Gastroesophageal sphincter (tissue), 4 donors: Measurements from ENCODE around the gene PUSL1. TPM values are rescaled to one million over a fixed set of nuclear protein-coding genes. Genes with fewer than 3 reads are reported as not detected.

Source experiments
- ATAC-seq: fragments of 150-250 bp; one replicate; pipeline ENCODE4 v1.9.1; 2016; ENCODE audit warnings: mild to moderate bottlenecking, moderate library complexity
- H3K27ac ChIP-seq, 4 donors: fragments of 200-600 bp; sonication (generic) in 3 of 4; 1 replicate in 3 of 4; 2 replicates in 1 of 4; pipeline ENCODE4 v1.5.1; 2016 to 2019
- H3K27me3 ChIP-seq: fragments of 200-600 bp; sonication (generic); one replicate; pipeline ENCODE4 v1.5.1; 2019
- H3K36me3 ChIP-seq, 2 donors: fragments of 200-600 bp; sonication (generic); one replicate each; pipeline ENCODE4 v1.5.1; 2019; ENCODE audit warnings: control low read depth in 1 of 2
- H3K4me1 ChIP-seq, 3 donors: fragments of 200-600 bp; sonication (generic); 1 replicate in 2 of 3; 2 replicates in 1 of 3; pipeline ENCODE4 v1.5.1; 2016 to 2019; ENCODE audit warnings: control low read depth in 2 of 3
- H3K4me3 ChIP-seq, 2 donors: fragments of 200-600 bp; sonication (generic); one replicate each; pipeline ENCODE4 v1.5.1; 2019; ENCODE audit warnings: mild to moderate bottlenecking in 1 of 2, moderate library complexity in 1 of 2
- H3K9me3 ChIP-seq, 3 donors: fragments of 200-600 bp; sonication (generic); one replicate each; pipeline ENCODE4 v1.5.1; 2017 to 2019; ENCODE audit warnings: control low read depth in 2 of 3
- EP300 ChIP-seq: sonication (generic); formaldehyde crosslinking; IDR thresholded peaks from one replicate; pipeline ENCODE4 v1.6.1; 2017; ENCODE audit warnings: antibody characterized with exemption, mild to moderate bottlenecking
- POLR2A ChIP-seq, 2 donors: fragments of 450-650 bp; IDR thresholded peaks; one replicate each; pipeline ENCODE4 v1.6.1; 2017; ENCODE audit warnings: antibody characterized with exemption in 2 of 2, mild to moderate bottlenecking in 2 of 2, moderate library complexity in 1 of 2
- POLR2AphosphoS5 ChIP-seq: sonication (generic); formaldehyde crosslinking; IDR thresholded peaks from one replicate; pipeline ENCODE4 v1.6.1; 2017; ENCODE audit warnings: antibody characterized with exemption
- whole genome bisulfite sequencing, 2 donors: methylation state at CpG; one replicate each; pipeline ENCODE4 v1.1.5; 2018; ENCODE audit warnings: low coverage in 1 of 2; 5-methylcytosine and 5-hydroxymethylcytosine counted together
- total RNA-seq, 4 donors: library from RNA; depleted of rRNA; stranded (reverse); fragments of >200 nt; gene quantifications; one replicate each; pipeline ENCODE4 v1.1.0, GENCODE V29; 2016
- TF ChIP-seq, protein P1 (sequence below), 4 experiments: fragments of 200-600 bp in 2 of 4; fragments of 450-650 bp in 2 of 4; sonication (generic) in 1 of 4; IDR thresholded peaks; one replicate each; pipeline ENCODE4 v1.5.1; 2017 to 2019; ENCODE audit warnings: antibody characterized with exemption in 4 of 4, mild to moderate bottlenecking in 2 of 4, moderate library complexity in 2 of 4

PUSL1 gene
- total RNA-seq, 4 donors from 2014 or later: 12.5 to 24.2 (median 19.4) TPM

DNA sequence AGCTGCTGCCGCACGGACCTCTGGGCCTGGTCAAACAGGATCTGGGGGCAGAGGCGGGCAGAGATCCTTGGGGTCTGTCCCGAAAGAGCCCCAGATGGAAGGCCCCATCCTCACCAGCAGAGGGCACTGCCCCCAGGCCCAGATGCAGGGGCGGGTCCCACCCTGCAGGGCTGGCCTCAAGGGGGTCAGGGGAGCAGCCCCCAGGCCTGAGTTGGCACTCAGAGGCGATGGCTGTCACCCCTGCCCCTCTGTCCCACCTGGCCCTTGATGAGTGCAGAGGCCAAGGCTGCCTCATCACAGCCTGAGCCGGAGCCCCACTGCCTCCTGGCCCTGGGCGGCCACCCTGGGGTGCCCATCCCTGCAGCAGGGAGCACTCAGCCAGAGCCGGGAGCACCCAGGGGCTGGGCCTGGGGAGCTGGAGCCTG, 6.4 kb upstream of the PUSL1 start:
- no peak for ATAC-seq

DNA sequence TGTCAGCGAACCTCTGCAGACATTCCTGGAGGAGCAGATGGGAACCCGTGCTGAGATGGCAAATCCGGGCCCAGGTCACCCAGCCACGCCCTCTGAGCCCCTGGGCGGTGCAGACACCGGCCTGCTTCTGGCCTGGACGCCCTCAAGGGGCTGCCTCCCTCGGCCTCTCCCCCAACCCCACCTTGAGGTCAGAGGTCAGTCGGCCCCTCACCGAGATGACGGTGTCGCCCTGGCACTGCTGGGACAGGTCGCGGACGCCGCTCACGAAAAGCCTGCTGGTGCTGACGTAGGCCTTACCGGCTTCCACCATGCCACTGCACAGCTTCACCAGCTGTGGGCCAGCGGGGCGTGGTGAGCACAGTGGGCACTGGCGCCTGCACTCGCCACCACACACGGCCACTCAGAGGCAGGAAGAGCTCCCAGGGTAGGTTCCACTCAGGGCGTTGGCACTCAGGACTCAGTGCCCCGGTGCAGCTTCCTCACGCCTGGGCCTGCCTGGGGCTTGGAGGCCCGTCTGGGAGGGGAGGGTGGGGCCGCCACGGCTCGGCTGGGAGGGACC, 5.4 kb upstream of the PUSL1 start:
- TF ChIP-seq EP300: no peak
- TF ChIP-seq, protein P1, sequence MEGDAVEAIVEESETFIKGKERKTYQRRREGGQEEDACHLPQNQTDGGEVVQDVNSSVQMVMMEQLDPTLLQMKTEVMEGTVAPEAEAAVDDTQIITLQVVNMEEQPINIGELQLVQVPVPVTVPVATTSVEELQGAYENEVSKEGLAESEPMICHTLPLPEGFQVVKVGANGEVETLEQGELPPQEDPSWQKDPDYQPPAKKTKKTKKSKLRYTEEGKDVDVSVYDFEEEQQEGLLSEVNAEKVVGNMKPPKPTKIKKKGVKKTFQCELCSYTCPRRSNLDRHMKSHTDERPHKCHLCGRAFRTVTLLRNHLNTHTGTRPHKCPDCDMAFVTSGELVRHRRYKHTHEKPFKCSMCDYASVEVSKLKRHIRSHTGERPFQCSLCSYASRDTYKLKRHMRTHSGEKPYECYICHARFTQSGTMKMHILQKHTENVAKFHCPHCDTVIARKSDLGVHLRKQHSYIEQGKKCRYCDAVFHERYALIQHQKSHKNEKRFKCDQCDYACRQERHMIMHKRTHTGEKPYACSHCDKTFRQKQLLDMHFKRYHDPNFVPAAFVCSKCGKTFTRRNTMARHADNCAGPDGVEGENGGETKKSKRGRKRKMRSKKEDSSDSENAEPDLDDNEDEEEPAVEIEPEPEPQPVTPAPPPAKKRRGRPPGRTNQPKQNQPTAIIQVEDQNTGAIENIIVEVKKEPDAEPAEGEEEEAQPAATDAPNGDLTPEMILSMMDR (IDR thresholded peaks at IDR 0.05): no peak
- no peak for TF ChIP-seq POLR2A (IDR thresholded peaks at IDR 0.05)
- TF ChIP-seq POLR2AphosphoS5: no peak
- no peaks in the 10 kb centered on the region for H3K9me3 ChIP-seq
- ATAC-seq: no peak
- H3K36me3 ChIP-seq: peaks cover 0 to 26% of the 10 kb centered on the region in 2 donors
- no peak overlapping the region for H3K4me3 ChIP-seq
- H3K27ac ChIP-seq: peak overlapping the region in 3 of 4 donors; percentile 79 to 89 (median 84)
- WGBS, 2 donors: no CpG with 5 or more reads among the region's 31 CpGs
- H3K4me1 ChIP-seq: peaks cover 2 to 47% (median 37%) of the 10 kb centered on the region in 3 donors
- H3K27me3 ChIP-seq: no peaks in the 10 kb centered on the region

More for the DNA sequence above, 6.4 kb upstream of the PUSL1 start:
- TF ChIP-seq EP300: no peak
- TF ChIP-seq, protein P1 (IDR thresholded peaks at IDR 0.05): peak in 3 of 4 experiments; percentile 14 to 53 (median 17)
- no peak for TF ChIP-seq POLR2A (IDR thresholded peaks at IDR 0.05)
- TF ChIP-seq POLR2AphosphoS5: no peak
- Histone ChIP-seq H3K27me3 (no peaks in the 10 kb centered on the region), H3K9me3 (no peaks in the 10 kb centered on the region), H3K4me1 (peaks cover 2 to 42% (median 37%) of the 10 kb centered on the region in 3 donors), H3K27ac (no peak overlapping the region), H3K4me3 (no peak overlapping the region), H3K36me3 (peaks cover 0 to 32% of the 10 kb centered on the region in 2 donors)
- no CpG with 5 or more reads among the region's 9 CpGs for WGBS, 2 donors

DNA sequence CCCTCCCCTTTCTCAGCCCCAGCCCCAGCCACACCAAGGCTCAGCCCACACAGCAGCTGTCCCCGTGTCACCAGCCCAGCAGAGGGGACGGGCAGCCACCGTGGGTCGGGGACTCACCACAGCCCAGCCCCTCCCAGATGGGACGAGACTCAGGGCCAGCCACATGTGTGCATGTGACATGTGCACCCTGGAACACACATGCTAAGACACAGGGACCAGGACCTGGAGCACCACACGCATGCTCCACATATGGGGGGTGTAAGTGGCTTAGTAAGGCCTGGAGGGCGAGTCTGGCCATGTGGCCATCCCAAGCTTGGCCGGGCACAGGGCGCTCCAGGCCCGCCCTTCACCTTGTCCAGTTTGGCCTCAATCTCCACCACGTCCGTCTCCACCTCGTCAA, 4.7 kb upstream of the PUSL1 start:
- WGBS, 2 donors: 40% methylated on average over 1 of the region's 13 CpGs; no CpG with 5 or more reads in 1 of the 2 donors
- H3K36me3 ChIP-seq: peaks cover 0 to 19% of the 10 kb centered on the region in 2 donors
- H3K27me3 ChIP-seq: no peaks in the 10 kb centered on the region
- H3K4me1 ChIP-seq: peaks cover 2 to 49% (median 37%) of the 10 kb centered on the region in 3 donors
- peak overlapping the region in 1 of 2 donors; percentile 95 for H3K4me3 ChIP-seq
- no peaks in the 10 kb centered on the region for H3K9me3 ChIP-seq
- ATAC-seq: no peak
- TF ChIP-seq, protein P1 (IDR thresholded peaks at IDR 0.05): no peak
- TF ChIP-seq POLR2A (IDR thresholded peaks at IDR 0.05): no peak
- TF ChIP-seq EP300: no peak
- H3K27ac ChIP-seq: peak overlapping the region in 3 of 4 donors; percentile 79 to 89 (median 84)

DNA sequence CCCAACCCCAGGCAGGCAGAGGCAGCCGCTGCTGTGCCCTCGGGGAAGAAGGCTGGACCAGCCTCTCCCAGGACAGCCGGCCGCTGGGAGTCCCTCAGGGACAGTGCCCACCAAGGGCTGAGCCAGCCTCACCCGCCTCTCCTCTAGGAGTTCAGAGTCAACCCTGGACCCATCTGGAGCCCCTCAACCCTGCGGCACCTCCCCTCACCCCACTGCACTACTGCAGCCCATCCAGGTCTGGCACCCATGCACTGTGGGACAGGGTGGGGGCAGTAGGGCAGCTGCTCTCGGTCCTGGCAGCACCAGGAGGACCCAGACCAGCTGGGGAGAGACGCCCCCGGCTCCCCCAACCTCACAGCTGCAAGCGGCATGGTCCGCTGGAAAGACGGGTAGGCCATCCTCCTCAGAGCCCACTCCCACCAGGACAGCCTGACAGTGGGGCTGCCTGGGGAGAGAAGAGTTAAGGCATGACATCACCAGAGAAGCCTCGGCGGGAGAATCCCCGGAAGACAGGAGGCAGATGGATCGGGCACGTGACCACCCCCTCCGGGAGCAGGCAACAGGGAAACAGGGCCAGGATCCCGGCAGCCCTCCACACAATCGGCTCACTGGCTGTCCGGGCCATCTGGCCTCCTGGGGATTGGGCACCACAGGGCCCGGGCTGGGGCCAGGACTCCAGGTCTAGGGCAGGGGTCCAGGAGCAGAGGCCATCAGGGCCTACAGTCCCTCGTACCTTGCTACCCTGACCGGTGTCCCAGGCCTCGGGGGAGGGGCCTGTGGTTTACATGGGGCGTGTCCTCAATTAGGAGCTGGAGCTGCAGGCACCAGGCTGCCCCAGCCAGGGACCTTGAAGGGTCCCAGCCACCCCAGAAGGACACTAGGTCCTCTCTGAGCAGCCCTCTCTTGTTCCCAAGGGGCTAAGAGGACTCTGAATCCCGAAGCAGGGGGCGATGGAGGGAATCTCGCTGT, 3.8 kb upstream of the PUSL1 start:
- H3K27me3 ChIP-seq: no peaks in the 10 kb centered on the region
- TF ChIP-seq POLR2A (IDR thresholded peaks at IDR 0.05): no peak
- TF ChIP-seq EP300: no peak
- peak; percentile 22 for TF ChIP-seq POLR2AphosphoS5
- no peaks in the 10 kb centered on the region for H3K9me3 ChIP-seq
- peaks cover 0 to 10% of the 10 kb centered on the region in 2 donors for H3K36me3 ChIP-seq
- peak; percentile 44 for ATAC-seq
- no CpG with 5 or more reads among the region's 29 CpGs for WGBS, 2 donors
- peak overlapping the region; percentile 39 to 89 (median 82) for H3K27ac ChIP-seq
- H3K4me3 ChIP-seq: peak overlapping the region; percentile 30 to 95
- H3K4me1 ChIP-seq: peaks cover 2 to 58% (median 41%) of the 10 kb centered on the region in 3 donors

DNA sequence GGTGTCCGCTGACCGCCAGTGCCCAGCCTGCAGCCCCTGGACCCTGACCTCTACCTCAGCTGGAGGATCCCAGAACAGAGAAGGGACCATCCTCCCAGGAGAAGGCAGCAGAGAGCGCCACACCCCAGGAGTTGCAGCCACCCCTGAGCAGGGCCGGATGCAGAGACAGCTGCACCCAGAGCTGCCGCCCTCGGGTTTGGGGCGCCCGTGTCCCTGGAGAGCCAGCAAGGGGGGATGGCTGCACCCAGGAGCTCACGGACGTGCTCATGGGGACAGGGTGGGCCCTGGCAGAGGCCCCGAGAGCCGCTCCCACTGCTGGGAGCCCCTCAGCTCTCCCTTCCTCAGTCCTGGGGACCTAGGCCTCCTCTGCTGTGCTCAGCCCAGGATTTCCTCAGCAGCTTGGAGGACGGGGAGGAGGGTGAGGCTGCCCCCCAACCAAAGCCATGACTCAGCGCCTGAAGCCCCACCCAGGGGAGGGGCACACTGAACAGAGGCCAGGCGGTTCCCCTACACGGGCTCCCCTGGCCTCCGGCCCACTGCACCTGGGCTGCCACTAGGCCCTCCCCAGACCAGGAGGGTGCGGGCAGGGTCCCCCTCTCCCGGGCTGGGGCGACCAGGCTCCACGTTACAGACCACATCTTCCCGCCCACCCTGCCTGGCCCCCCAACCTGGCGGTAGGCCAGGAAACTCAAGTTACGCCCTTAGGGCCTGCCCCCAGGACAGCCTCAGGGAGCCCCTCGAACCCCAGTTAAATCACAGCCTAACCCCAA, 2.9 kb upstream of the PUSL1 start:
- ATAC-seq: peak; percentile 35
- H3K27ac ChIP-seq: peak overlapping the region; percentile 39 to 89 (median 82)
- H3K4me1 ChIP-seq: peaks cover 2 to 67% (median 42%) of the 10 kb centered on the region in 3 donors

More for the DNA sequence above, 2.9 kb upstream of the PUSL1 start:
- peaks cover 0 to 9% of the 10 kb centered on the region in 2 donors for H3K36me3 ChIP-seq
- H3K27me3 ChIP-seq: no peaks in the 10 kb centered on the region
- H3K4me3 ChIP-seq: peak overlapping the region; percentile 30 to 95
- WGBS, 2 donors: 4% methylated on average over 3 of the region's 25 CpGs; no CpG with 5 or more reads in 1 of the 2 donors
- peak; percentile 27 for TF ChIP-seq POLR2AphosphoS5
- no peak for TF ChIP-seq EP300
- H3K9me3 ChIP-seq: no peaks in the 10 kb centered on the region
